DMS114 treated with DMSO at 0.1 percent for 48 hours (cell line): ENCODE data around the gene ATXN1.
"Not testable (repeated sequence)": the region's sequence is repeated elsewhere in the genome, so short reads cannot be mapped to it uniquely, and the experiment has no call there.

Experiments
- DNase-seq: peaks from one replicate; lab custom pipeline; 2025; ENCODE audit not compliant: unreplicated experiment; lab: John Stamatoyannopoulos, UW

ATXN1 gene

DNA sequence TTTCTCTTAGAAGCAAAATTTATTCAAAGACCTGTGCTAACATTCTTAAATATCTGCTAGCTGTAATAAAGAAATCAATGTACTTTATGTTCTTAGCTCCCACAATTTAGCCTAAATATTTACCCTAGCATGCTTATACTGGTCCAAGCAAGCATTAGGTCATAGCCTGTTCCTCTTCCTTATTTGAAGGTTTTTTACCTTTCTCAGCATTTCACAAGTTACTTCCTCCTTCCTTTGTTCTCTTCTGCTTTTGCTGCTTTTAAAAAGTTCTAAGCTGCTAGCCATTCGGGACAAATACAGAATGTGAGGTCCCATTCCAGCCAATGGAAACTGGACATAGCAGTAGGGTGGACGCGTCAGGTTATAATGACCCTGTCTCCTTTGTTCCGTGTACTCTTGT lies 354.7 kb downstream of the ATXN1 start:
- DNase-seq = not testable (repeated sequence)

GRCh38 chr6:16405375-16405774 lies 355.9 kb downstream of the ATXN1 start:
- DNase-seq = no peak

- DNase-seq = no peak
Measured at GRCh38 chr6:16404456-16404855, 356.8 kb downstream of the ATXN1 start.

DNA sequence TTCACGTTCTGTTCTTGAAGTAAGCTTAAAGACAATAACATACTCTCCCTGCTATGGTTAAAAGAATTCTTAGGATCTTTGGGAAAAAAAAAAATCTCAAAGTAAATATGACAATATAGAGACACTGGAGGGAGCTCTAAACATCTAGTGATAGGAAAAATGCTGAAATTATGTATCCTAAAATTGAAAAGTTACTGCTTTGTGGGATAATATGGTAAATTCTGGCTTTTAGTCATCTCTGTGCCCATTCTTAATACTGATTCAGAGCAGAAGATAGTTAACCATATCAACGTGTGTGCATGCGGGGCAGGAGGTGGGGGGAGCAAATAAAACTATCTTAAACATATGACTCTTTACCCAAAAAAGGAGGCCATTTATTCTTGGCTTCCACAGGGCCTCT lies 357.4 kb downstream of the ATXN1 start:
- DNase-seq = no peak

- no peak for DNase-seq
Measured at GRCh38 chr6:16402581-16402900, 358.7 kb downstream of the ATXN1 start.

DNA sequence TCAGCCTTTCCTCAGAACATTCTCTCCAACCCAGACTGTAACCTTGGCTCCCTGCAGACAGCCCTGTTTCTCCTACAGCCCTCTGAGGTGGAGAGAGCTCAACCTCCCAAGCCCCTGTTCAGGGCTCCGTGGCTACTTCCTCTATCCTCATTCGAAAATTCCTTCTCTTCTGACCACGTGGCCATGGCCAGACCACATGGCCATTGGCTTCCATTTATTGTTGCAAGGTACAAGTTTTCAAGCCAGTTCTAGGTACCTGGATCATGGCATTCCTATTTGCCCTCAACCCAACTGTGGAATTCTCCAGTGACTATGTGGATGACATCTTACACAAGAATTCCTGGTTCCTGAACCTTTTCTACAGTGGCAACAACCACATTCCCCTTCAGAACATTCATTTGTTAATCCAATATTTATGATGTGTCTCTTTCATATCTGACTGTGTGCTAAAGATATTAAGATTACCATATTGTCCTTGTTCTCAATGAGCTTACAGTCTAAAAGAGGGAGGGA lies 361.0 kb downstream of the ATXN1 start:
- DNase-seq = no peak

DNA sequence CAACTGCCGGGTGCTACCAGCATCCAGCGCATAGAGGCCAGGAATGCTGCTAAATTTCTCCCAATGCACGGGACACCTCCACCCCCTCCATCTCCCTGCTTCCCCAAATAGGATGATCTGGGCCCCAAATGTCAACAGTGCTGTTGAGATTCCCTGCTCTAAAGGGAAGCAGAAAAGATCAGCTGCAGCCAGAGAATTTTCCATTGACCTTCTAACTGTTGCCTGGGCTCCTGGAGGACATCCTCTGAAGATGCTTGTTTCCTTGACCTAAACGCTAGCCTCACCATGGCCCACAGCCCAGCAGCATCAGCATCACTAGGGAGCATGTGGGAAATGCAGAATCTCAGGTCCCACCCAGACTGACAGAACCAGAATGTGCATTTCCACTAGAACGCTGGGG lies 361.6 kb downstream of the ATXN1 start:
- no peak for DNase-seq

- no peak for DNase-seq
Measured at GRCh38 chr6:16399158-16399557, 362.1 kb downstream of the ATXN1 start.

GRCh38 chr6:16398587-16398986 lies 362.7 kb downstream of the ATXN1 start:
- no peak for DNase-seq

DNA sequence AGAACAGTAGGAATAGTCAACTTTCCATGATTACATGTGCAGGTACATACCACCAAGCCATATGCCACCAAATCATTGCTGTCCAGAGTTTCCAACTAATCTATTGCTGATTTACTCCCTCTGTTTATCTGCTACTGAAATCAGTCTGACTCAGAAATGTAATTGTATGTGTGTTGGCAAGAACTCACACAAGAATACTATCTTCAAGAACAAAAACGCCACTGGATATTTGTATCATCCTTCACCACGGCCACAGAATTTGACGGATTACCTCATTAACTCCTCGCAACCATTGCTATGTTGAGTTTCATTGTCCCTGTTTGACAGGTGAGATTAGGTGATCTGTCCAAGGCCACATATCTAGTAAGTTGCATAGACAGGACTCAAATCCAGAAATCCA lies 363.6 kb downstream of the ATXN1 start:
- no peak for DNase-seq

DNA sequence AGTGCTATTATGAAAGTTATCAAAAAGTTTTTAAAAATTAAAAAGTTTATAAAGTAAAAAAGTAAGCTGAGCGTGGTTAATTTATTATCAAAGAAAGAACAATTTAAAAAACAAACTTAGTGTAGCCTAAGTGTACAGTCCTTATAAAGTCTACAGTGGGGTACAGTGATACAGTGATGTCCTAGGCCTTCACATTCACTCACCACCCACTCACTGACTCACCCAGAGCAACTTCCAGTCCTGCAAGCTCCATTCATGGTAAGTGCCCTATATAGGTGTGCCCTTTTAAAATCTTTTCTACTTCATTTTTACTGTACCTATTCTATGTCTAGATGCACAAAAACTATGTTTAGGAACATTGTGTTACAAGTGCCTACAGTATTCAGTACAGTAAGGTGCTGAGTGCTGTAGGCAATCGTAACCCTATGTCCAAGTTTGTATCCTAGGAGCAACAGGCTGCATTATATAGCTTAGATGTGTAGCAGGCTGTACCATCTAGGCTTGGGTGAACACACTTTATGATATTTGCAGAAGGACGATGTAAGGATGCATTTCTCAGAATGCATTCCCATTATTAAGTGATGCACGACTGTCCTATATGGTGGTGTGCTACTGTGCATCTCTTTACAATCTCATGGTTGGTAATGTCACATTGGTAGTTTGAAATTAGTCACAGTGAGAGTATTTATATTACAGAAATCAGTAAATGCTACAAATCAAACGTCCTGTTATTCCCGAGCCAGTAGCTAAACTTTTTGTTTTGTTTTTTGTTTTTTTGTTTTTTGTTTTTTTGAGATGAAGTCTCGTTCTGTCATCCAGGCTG lies 364.6 kb downstream of the ATXN1 start:
- DNase-seq = no peak

GRCh38 chr6:16394632-16395031 lies 366.6 kb downstream of the ATXN1 start:
- no peak for DNase-seq

DNA sequence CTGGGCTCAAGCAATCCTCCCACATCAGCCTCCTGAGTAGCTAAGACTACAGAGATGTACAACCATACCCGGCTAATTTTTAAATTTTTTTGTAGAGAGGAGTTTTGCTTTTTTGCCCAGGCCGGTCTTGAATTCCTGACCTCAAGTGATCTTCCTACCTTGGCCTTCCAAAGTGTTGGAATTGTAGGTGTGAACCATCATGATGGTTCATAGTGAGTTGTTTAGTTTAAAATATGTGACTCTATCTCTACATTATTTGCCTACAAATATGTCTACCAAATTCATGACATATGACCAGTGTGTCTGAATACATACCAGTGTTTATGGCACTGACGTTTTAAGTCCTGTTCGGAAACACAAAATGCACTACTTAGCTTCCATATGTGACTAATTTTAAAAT lies 367.9 kb downstream of the ATXN1 start:
- no peak for DNase-seq

- no peak for DNase-seq
Measured at GRCh38 chr6:16392010-16392409, 369.2 kb downstream of the ATXN1 start.

DNA sequence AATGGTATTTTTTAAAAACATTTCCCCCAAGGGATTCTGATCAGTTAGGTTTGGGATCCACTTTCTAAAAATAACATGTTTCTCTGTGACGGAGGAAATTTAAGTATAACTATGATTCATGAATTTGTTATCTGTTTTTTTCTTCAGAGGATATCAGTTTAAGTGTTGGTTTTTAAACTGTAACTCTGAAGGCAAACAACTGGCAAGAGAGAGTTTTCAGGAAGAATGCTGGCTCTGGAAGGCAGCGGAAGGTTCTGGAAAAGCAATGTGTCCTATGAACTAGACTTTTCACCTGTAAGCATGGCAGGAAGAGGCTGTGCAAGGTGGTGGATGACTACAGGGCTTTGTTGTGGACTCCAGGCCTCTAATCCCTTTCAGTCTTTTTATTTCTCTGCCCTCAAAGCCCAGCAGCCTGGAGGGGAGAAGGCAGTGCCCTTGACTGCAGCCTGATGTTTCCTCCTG lies 369.8 kb downstream of the ATXN1 start:
- DNase-seq = no peak

DNA sequence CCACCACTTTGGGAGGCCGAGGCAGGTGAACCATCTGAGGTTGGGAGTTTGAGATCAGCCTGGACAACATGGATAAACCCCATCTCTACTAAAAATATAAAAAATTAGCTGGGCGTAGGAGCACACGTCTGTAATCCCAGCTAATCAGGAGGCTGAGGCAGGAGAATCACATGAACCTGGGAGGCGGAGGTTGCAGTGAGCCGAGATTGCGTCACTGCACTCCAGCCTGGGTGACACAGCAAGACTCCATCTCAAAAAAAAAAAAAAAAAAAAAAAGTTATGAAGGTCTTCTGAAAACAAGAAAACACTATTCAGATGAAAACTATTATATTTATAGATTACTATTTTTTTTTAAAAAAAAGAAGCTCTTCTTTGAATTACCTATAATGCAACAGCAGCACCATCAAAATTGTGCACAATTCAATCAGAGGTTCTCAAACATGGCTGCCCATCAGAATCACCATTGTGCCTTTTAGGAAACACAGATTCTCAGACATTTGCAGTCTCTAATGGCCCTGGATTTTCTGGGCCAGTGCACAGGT lies 370.3 kb downstream of the ATXN1 start:
- not testable (repeated sequence) for DNase-seq

DNA sequence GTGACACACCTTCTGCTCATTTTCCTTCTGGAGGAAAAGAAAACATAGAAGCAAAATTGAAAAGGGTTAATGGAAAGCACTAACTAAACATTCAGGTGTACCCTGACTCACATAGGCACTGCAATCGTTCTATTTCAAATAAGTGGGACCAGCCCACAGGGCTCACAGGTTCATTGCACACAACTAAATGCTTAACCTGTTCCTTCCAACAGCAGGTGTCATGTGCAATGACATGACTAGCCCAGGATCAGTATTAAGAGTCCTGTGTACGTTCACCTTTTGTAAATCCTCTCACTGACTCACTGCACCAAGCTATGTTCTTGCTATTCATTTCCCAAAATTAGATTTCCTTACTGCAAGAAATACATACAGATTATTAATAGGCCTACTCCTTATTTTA lies 371.6 kb downstream of the ATXN1 start:
- DNase-seq = no peak

- DNase-seq = no peak
Measured at GRCh38 chr6:16388488-16388887, 372.8 kb downstream of the ATXN1 start.

DNA sequence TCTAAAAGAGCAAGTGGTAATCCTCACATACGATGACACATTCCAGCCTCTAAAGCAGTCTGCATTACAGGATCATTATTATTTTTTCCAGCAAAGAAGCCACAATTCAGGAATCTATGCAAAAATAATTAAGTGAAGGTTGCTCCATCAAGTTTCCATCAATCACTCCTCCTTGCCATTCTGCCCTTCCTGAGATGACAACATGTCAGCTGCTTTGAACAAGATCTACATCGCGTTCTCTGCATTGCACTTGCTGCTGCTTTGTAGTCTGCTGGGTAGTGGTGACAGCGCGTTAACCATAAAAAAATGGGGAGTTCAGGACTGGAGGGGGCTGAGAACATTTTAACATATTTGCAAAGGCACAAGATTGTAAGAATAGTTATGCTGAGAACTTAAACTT lies 375.2 kb downstream of the ATXN1 start:
- no peak for DNase-seq

DNA sequence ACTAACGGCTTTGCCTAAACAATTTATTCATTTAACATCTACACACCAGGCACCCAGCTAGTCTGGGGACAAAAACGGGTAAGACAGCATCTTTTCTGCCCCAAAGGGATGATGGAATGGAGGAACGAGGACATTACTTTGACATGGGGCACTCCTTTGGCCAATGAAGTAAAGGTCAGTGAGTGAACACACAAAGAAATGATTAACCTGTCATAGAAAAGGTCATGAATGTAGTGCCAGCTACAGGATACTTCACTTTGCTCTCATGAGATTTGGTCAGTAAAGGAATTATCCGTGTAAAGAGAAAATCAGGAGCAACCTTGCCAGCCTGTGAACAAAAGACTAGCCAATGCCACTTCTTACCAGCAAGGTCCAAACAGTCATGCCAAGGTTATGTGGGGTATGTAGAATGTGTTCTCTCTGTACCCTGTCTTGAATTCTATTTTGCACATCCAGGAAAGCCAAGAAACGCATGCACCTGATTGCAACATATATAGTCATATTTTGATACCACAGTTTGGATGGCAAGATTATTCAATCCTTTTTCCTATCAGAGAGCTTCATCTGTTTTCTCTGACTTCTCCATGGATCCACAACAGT lies 377.6 kb downstream of the ATXN1 start:
- no peak for DNase-seq

- DNase-seq = not testable (repeated sequence)
Measured at GRCh38 chr6:16381968-16382367, 379.3 kb downstream of the ATXN1 start.

- DNase-seq = no peak
Measured at GRCh38 chr6:16380220-16380809, 380.9 kb downstream of the ATXN1 start.
